Heart left ventricle (tissue), 16 donors: ENCODE results near the gene SLC4A2. TPM values are rescaled to one million over a fixed set of nuclear protein-coding genes. Genes with fewer than 3 reads are reported as not detected.

Experiments used
- ATAC-seq, 4 donors: fragments of 200-7000 bp; cut with Tn5 transposase; one replicate each; pipeline ENCODE4 v1.9.1; 2020 to 2022; ENCODE audit warnings: moderate library complexity in 4 of 4, mild to moderate bottlenecking in 3 of 4, moderate number of reproducible peaks in 1 of 4
- DNase-seq, 5 donors: peaks; one replicate each; pipeline ENCODE4 v3.0.0-alpha.2; 2020
- H3K27ac ChIP-seq, 12 donors: fragments of 200-600 bp; sonication (generic) in 4 of 12; one replicate each; pipeline versions ENCODE4 v1.5.0 to v1.8.0; 2016 to 2022; ENCODE audit warnings: mild to moderate bottlenecking in 2 of 12
- H3K27me3 ChIP-seq, 9 donors: fragments of 200-600 bp; sonication (generic) in 2 of 9; one replicate each; pipeline versions ENCODE4 v1.5.1 to v1.8.0; 2016 to 2022; ENCODE audit warnings: mild to moderate bottlenecking in 3 of 9
- H3K36me3 ChIP-seq, 9 donors: fragments of 200-600 bp; sonication (generic) in 2 of 9; one replicate each; pipeline versions ENCODE4 v1.5.0 to v1.8.0; 2018 to 2022; ENCODE audit warnings: mild to moderate bottlenecking in 2 of 9
- H3K4me1 ChIP-seq, 12 donors: fragments of 200-600 bp; sonication (generic) in 4 of 12; one replicate each; pipeline versions ENCODE4 v1.5.0 to v1.8.0; 2016 to 2022; ENCODE audit warnings: mild to moderate bottlenecking in 3 of 12
- H3K4me3 ChIP-seq, 12 donors: fragments of 200-600 bp; sonication (generic) in 4 of 12; one replicate each; pipeline versions ENCODE4 v1.5.0 to v1.8.0; 2017 to 2022; ENCODE audit warnings: mild to moderate bottlenecking in 9 of 12, moderate library complexity in 4 of 12
- H3K9me3 ChIP-seq, 12 donors: fragments of 200-600 bp; sonication (generic) in 4 of 12; one replicate each; pipeline versions ENCODE4 v1.5.0 to v1.8.0; 2016 to 2022; ENCODE audit warnings: mild to moderate bottlenecking in 1 of 12
- POLR2A ChIP-seq, 2 donors: fragments of 450-650 bp; IDR thresholded peaks; one replicate each; pipeline ENCODE4 v1.6.1; 2017; ENCODE audit warnings: antibody characterized with exemption in 2 of 2, mild to moderate bottlenecking in 2 of 2, moderate library complexity in 2 of 2
- WGBS, 4 donors: extraction: QIAGEN DNeasy Blood & Tissue Kit in 2 of 4; methylation state at CpG; one replicate each; pipeline versions ENCODE4 v1.1.5 to v1.1.7; 2013 to 2018; 5-methylcytosine and 5-hydroxymethylcytosine counted together
- intact Hi-C, 10 donors: fragments of 100-400 bp; cut with DNase I; formaldehyde crosslinking; loops; one replicate each; pipeline versions ENCODE4 v1.11.1 to v1.14.2; 2022
- polyA plus RNA-seq, 2 donors: library from polyadenylated mRNA; stranded (reverse); fragments of 200-250 nt; gene quantifications; one replicate each; pipeline ENCODE4 v1.2.3, GENCODE V29; 2013
- total RNA-seq, 9 donors: library from RNA; depleted of rRNA in 2 of 9; stranded (reverse); fragments of >200 nt in 2 of 9; fragmentation: NEBNext Ultra II Directional in 3 of 9; extraction: Animal tissue kit (Norgen Biotek cat#: 25700) in 3 of 9; gene quantifications; one replicate each; pipeline versions ENCODE4 v1.1.0 to v1.2.4, GENCODE V29; 2016 to 2023
- TF ChIP-seq, protein P1 (sequence below), 12 donors: fragments of 200-600 bp; sonication (generic) in 4 of 12; IDR thresholded peaks; one replicate each; pipeline versions ENCODE4 v1.5.0 to v1.8.0; 2018 to 2022; ENCODE audit warnings: antibody characterized with exemption in 12 of 12, mild to moderate bottlenecking in 5 of 12
- donor health status: ischemic (EF 13 %, LVEDD 7.1; RV severe dilation, severe dysfunction).
- donor health status: healthy with polysubstance abuse.
- donor health status: DM: no; HTN: yes; CAD: no.
- donor health status: DM: no; HTN: no; CAD: no.
- donor health status: ischemic (EF 25% LVEDD 6.9; RV normal size, moderate dysfunction).
- donor health status: ischemic (EF 25% LVEDD 5.7; RV mildly dilated, moderate dysfunction).
- donor health status: healthy.
- donor health status: DM: yes; HTN: yes; CAD: no.
- donor health status: ischemic (EF 35%, LVEDD 5.7; RV mildly dilated, moderate dysfunction).
- donor health status: nonischemic (EF 11% LVEDD 7.7; RV severe dilation, severe dysfunction).
- donor health status: DM: yes; HTN: yes; CAD: no.
- donor health status: PGD.
- donor health status: ischemic (EF 29% LVEDD 5.4; RV normal size, mild dysfunction).
- donor health status: nonischemic (EF 23%, LVEDD 6.1; RV moderate dilation, normal function).

The SLC4A2 gene
- total and polyA plus RNA-seq, 11 donors: 44.1 to 113 (median 68.3) TPM

DNA sequence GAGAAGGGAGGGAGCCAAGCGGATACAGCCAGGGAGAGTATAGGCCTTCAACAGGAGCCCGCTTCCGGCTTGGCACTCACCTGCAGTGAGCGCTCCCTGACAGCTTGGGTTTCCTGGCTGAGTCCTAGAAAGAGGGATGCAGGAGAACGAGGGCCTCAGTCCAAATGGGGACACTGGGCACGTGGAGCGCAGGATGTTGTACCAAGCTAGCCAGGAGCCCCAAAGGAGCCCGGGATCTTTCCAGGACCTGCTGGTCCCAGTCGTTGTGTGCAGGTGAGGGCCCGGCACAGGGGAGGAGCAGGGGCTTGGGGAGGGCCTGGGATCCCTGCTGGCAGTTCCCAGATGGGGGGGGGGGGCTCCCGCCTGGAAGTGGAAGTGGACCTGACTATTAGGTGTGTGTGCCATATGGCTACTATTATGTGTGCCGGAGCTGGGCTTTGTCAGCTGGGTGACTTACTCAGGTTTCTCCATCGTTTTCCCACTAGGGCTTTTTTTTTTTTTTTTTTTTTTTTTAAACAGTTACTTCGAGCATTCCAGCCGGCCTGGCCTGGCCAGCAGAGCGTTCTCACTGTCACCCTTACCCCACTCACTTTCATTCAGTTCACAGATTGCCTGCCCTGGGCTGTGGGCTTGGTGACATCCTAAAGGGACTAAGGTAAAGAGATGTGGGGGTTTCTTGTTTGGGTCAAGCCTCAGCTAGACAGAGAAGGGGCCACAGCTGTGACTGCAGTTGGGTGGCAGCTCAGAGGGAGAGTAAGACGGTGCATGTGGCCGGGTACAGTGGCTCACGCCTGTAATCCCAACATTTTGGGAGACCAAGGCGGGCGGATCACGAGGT is 30.7 kb downstream of the SLC4A2 start:
- WGBS, 4 donors: 62 to 74% (median 68%) methylated on average over 21 to 22 of the region's 22 CpGs
- H3K4me3 ChIP-seq: peak overlapping the region in 10 of 12 donors; percentile 30 to 96 (median 82)
- H3K27ac ChIP-seq: peak overlapping the region; percentile 66 to 95 (median 90)
- H3K9me3 ChIP-seq: no peaks in the 10 kb centered on the region
- H3K27me3 ChIP-seq: no peaks in the 10 kb centered on the region
- peaks cover 0 to 69% (median 57%) of the 10 kb centered on the region in 12 donors for H3K4me1 ChIP-seq
- no peak for ATAC-seq
- peaks cover 0 to 7% (median 0%) of the 10 kb centered on the region in 9 donors for H3K36me3 ChIP-seq
- intact Hi-C loops: loop anchor here in 3 of 10 donors (2.0 to 10.0 kb wide), 3 partner anchors 21 to 65 kb away; partner anchors contain the start of genes ABCB8 (in 2 of the 3) and ATG9B (in 1 of the 3)
- DNase-seq: no peak
- TF ChIP-seq POLR2A (IDR thresholded peaks at IDR 0.05): no peak

GRCh38 chr7:151091003-151091402 is 31.6 kb downstream of the SLC4A2 start:
- peaks cover 0 to 64% (median 49%) of the 10 kb centered on the region in 12 donors for H3K4me1 ChIP-seq
- TF ChIP-seq, protein P1, sequence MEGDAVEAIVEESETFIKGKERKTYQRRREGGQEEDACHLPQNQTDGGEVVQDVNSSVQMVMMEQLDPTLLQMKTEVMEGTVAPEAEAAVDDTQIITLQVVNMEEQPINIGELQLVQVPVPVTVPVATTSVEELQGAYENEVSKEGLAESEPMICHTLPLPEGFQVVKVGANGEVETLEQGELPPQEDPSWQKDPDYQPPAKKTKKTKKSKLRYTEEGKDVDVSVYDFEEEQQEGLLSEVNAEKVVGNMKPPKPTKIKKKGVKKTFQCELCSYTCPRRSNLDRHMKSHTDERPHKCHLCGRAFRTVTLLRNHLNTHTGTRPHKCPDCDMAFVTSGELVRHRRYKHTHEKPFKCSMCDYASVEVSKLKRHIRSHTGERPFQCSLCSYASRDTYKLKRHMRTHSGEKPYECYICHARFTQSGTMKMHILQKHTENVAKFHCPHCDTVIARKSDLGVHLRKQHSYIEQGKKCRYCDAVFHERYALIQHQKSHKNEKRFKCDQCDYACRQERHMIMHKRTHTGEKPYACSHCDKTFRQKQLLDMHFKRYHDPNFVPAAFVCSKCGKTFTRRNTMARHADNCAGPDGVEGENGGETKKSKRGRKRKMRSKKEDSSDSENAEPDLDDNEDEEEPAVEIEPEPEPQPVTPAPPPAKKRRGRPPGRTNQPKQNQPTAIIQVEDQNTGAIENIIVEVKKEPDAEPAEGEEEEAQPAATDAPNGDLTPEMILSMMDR (IDR thresholded peaks at IDR 0.05): no peak
- TF ChIP-seq POLR2A (IDR thresholded peaks at IDR 0.05): no peak
- ATAC-seq (no peak), DNase-seq (no peak)
- intact Hi-C loops: loop anchor here in 2 of 10 donors (2.0 to 10.0 kb wide), 2 partner anchors 20 to 66 kb away; partner anchors contain the start of genes ABCB8 (in 1 of the 2) and ATG9B (in 1 of the 2)
- WGBS, 4 donors: 83 to 90% (median 89%) methylated on average over 4 to 7 of the region's 7 CpGs
- H3K27me3 ChIP-seq: no peaks in the 10 kb centered on the region
- no peak overlapping the region for H3K4me3 ChIP-seq
- H3K27ac ChIP-seq: peak overlapping the region in 2 of 12 donors; percentile 91
- H3K36me3 ChIP-seq: peaks cover 0 to 7% (median 0%) of the 10 kb centered on the region in 9 donors
- no peaks in the 10 kb centered on the region for H3K9me3 ChIP-seq

- peaks cover 0 to 64% (median 49%) of the 10 kb centered on the region in 12 donors for H3K4me1 ChIP-seq
- intact Hi-C loops: loop anchor here in 2 of 10 donors (2.0 to 10.0 kb wide), 2 partner anchors 19 to 67 kb away; partner anchors contain the start of genes ABCB8 (in 1 of the 2) and ATG9B (in 1 of the 2)
- ATAC-seq (no peak), DNase-seq (no peak)
- no peak for TF ChIP-seq POLR2A (IDR thresholded peaks at IDR 0.05)
- TF ChIP-seq, protein P1 (IDR thresholded peaks at IDR 0.05): peak in 11 of 12 donors; percentile 16 to 54 (median 39)
- H3K4me3 ChIP-seq: no peak overlapping the region
- H3K9me3 ChIP-seq: no peaks in the 10 kb centered on the region
- no peaks in the 10 kb centered on the region for H3K27me3 ChIP-seq
- peaks cover 0 to 7% (median 0%) of the 10 kb centered on the region in 9 donors for H3K36me3 ChIP-seq
- 54 to 59% (median 56%) methylated on average over 6 of the region's 6 CpGs for WGBS, 4 donors
- H3K27ac ChIP-seq: peak overlapping the region in 1 of 12 donors; percentile 91
These were observed 32.0 kb downstream of the SLC4A2 start for GRCh38 chr7:151091431-151091830.

DNA sequence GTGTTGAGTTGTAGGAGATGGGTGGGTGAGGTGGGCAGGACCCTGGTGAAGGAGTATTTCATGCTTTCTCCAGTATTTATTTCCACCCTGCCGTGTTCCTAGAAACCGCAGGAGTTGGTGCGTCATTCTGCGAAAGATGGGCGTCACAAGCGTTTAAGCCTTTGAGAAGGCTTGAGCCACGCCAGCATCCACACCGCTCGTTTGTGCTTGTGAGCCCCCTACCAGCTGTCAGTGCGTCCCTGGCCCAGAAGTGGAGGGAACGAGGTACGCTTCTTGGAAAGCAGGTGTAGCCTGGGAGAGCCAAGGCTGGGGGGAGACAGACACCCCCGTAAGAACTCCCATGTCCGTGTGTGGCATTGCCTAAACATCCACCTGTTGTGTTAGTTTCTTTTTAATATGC is 32.6 kb downstream of the SLC4A2 start:
- ATAC-seq (no peak), DNase-seq (no peak)
- H3K36me3 ChIP-seq: peaks cover 0 to 7% (median 0%) of the 10 kb centered on the region in 9 donors
- intact Hi-C loops: loop anchor here in 2 of 10 donors (2.0 to 10.0 kb wide), 2 partner anchors 19 to 67 kb away; partner anchors contain the start of genes ABCB8 (in 1 of the 2) and ATG9B (in 1 of the 2)
- peak overlapping the region in 1 of 12 donors; percentile 10 for H3K27ac ChIP-seq
- H3K4me1 ChIP-seq: peaks cover 0 to 63% (median 49%) of the 10 kb centered on the region in 12 donors
- no peaks in the 10 kb centered on the region for H3K9me3 ChIP-seq
- no peaks in the 10 kb centered on the region for H3K27me3 ChIP-seq
- TF ChIP-seq, protein P1 (IDR thresholded peaks at IDR 0.05): no peak
- no peak for TF ChIP-seq POLR2A (IDR thresholded peaks at IDR 0.05)
- 87 to 92% (median 89%) methylated on average over 14 of the region's 14 CpGs for WGBS, 4 donors
- no peak overlapping the region for H3K4me3 ChIP-seq
